Lung (tissue), 12 donors: ENCODE data around the gene FRAT1. TPM values are rescaled to one million over a fixed set of nuclear protein-coding genes. Genes with fewer than 3 reads are reported as not detected.
A peak's percentile ranks its signal among the peaks of the same experiment; 100 is the strongest.

Experiments used
- ATAC-seq: fragments of 200-7000 bp; cut with Tn5 transposase; one replicate; pipeline ENCODE4 v1.9.1; 2020; ENCODE audit warnings: moderate number of reproducible peaks; ENCODE audit not compliant: insufficient read depth, low FRiP score
- DNase-seq, 3 donors: peaks; one replicate each; pipeline ENCODE4 v3.0.0-alpha.2; 2013 to 2017
- H3K27ac ChIP-seq, 2 donors: one replicate each; pipeline ENCODE4 v1.5.1; 2013; ENCODE audit warnings: mild to moderate bottlenecking in 2 of 2, moderate library complexity in 2 of 2, control low read depth in 1 of 2, inconsistent platforms in 1 of 2, low read depth in 1 of 2, low read length in 1 of 2
- H3K27me3 ChIP-seq, 3 donors: one replicate each; pipeline ENCODE4 v1.5.1; 2013; ENCODE audit warnings: low read length in 2 of 3; ENCODE audit not compliant: control insufficient read depth in 3 of 3, insufficient read depth in 3 of 3
- H3K36me3 ChIP-seq, 4 donors: one replicate each; pipeline ENCODE4 v1.5.1; 2013; ENCODE audit warnings: low read length in 4 of 4, mild to moderate bottlenecking in 1 of 4, moderate library complexity in 1 of 4; ENCODE audit not compliant: control insufficient read depth in 4 of 4, insufficient read depth in 4 of 4
- H3K4me1 ChIP-seq, 5 donors: one replicate each; pipeline ENCODE4 v1.5.1; 2013; ENCODE audit warnings: low read length in 5 of 5, mild to moderate bottlenecking in 2 of 5, moderate library complexity in 1 of 5; ENCODE audit not compliant: control insufficient read depth in 5 of 5, insufficient read depth in 5 of 5
- H3K4me3 ChIP-seq: one replicate; pipeline ENCODE4 v1.5.1; 2013; ENCODE audit warnings: mild to moderate bottlenecking, control low read depth, moderate library complexity
- H3K9ac ChIP-seq, 2 donors: one replicate each; pipeline ENCODE4 v1.5.1; 2013; ENCODE audit warnings: low read length in 2 of 2, control low read depth in 1 of 2; ENCODE audit not compliant: insufficient read depth in 1 of 2
- H3K9me3 ChIP-seq, 4 donors: one replicate each; pipeline ENCODE4 v1.5.1; 2013; ENCODE audit warnings: low read length in 3 of 4, mild to moderate bottlenecking in 1 of 4, moderate library complexity in 1 of 4; ENCODE audit not compliant: control insufficient read depth in 4 of 4, insufficient read depth in 3 of 4
- CTCF ChIP-seq: IDR thresholded peaks from 2 replicates; pipeline ENCODE4 v1.5.1; 2012; ENCODE audit warnings: mild to moderate bottlenecking; ENCODE audit errors: control extremely low read depth, extremely low read depth
- WGBS, 2 donors: extraction: QIAGEN DNeasy Blood & Tissue Kit; methylation state at CpG; one replicate each; pipeline ENCODE4 v1.1.7; 2013; 5-methylcytosine and 5-hydroxymethylcytosine counted together
- polyA plus RNA-seq, 2 donors: library from polyadenylated mRNA; stranded (reverse); fragments of 200-250 nt; gene quantifications; one replicate each; pipeline ENCODE4 v1.2.1, GENCODE V29; 2013
- total RNA-seq, 2 donors: library from RNA; depleted of rRNA in 1 of 2; stranded (reverse); fragments of >200 nt in 1 of 2; gene quantifications; one replicate each; pipeline ENCODE4 v1.2.1, GENCODE V29; 2014 to 2021
- donor health status: control.
- donor health status: control.
- donor health status: Bipolar disorder and iron deficiency.
- donor health status: healthy.
- donor health status: DM: yes; HTN: yes; CAD: no.

The FRAT1 gene
- total and polyA plus RNA-seq, 4 donors, result 2.3 to 14.3 (median 7.5) TPM

DNA sequence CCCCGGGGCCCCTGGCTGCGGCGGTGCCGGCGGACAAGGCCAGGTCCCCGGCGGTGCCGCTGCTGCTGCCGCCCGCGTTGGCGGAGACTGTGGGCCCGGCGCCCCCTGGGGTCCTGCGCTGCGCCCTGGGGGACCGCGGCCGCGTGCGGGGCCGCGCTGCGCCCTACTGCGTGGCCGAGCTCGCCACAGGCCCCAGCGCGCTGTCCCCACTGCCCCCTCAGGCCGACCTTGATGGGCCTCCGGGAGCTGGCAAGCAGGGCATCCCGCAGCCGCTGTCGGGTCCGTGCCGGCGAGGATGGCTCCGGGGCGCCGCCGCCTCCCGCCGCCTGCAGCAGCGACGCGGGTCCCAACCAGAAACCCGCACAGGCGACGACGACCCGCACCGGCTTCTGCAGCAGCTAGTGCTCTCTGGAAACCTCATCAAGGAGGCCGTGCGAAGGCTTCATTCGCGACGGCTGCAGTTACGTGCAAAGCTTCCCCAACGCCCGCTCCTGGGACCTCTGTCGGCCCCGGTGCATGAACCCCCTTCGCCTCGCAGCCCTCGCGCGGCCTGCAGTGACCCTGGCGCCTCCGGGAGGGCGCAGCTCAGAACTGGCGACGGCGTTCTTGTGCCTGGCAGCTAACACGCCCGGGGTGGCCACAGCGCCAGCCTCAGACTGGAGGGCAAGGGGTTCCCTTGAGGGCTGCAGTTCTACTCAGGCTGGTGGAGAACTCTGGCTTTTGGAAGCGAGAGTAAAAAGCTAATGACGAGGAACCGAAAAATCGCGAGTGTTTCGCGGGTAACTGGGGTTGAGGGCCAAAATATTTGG is 804 bp downstream of the FRAT1 start:
- H3K27ac ChIP-seq, result peak overlapping the region; percentile 99
- H3K9me3 ChIP-seq, result no peaks in the 10 kb centered on the region
- H3K36me3 ChIP-seq, result no peaks in the 10 kb centered on the region
- WGBS, 2 donors, result 0% methylated on average over 65 to 83 of the region's 83 CpGs
- DNase-seq (peak; percentile 41 to 54 (median 53)), ATAC-seq (peak; percentile 15)
- H3K4me3 ChIP-seq, result peak overlapping the region; percentile 93
- H3K4me1 ChIP-seq, result peaks cover 0 to 24% (median 3%) of the 10 kb centered on the region in 5 donors
- no peak overlapping the region for H3K9ac ChIP-seq
- peaks cover 0 to 24% (median 6%) of the 10 kb centered on the region in 3 donors for H3K27me3 ChIP-seq
- no peak for TF ChIP-seq CTCF

DNA sequence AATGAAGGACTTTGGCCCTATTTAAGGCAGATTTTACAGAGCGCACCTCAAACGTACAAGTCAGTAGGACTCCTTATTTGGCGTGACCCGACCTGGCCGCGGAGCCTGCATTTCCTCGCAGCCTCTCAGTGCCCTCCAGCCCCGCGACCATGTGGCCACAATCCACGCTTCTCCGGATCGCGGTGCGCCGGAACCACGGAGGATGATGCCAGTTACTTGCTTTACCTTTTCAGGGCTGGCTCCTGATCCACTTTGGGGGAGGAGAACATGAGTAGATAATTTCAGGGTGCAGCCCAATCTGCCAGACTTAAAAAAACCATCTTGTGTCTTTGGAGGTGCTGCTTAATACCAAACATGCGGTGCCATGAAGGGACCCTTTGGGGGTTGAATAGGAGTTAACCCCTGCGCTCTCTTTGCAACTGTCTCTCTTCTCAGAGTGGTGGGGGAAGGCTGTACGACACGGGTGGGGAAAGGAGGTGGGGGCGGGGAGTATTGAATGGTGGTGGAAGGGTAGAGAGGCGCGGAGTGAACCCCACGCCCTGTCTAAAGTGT is 1.5 kb downstream of the FRAT1 start:
- Histone ChIP-seq H3K27ac (peak overlapping the region in 1 of 2 donors; percentile 99), H3K9me3 (no peaks in the 10 kb centered on the region), H3K27me3 (peaks cover 0 to 24% (median 6%) of the 10 kb centered on the region in 3 donors), H3K4me1 (peaks cover 0 to 24% (median 3%) of the 10 kb centered on the region in 5 donors), H3K9ac (no peak overlapping the region), H3K36me3 (no peaks in the 10 kb centered on the region), H3K4me3 (peak overlapping the region; percentile 4)
- ATAC-seq, result no peak
- WGBS, 2 donors, result 4 to 5% methylated on average over 24 of the region's 24 CpGs
- TF ChIP-seq CTCF, result no peak
- peak in 1 of 3 donors; percentile 48 for DNase-seq

DNA sequence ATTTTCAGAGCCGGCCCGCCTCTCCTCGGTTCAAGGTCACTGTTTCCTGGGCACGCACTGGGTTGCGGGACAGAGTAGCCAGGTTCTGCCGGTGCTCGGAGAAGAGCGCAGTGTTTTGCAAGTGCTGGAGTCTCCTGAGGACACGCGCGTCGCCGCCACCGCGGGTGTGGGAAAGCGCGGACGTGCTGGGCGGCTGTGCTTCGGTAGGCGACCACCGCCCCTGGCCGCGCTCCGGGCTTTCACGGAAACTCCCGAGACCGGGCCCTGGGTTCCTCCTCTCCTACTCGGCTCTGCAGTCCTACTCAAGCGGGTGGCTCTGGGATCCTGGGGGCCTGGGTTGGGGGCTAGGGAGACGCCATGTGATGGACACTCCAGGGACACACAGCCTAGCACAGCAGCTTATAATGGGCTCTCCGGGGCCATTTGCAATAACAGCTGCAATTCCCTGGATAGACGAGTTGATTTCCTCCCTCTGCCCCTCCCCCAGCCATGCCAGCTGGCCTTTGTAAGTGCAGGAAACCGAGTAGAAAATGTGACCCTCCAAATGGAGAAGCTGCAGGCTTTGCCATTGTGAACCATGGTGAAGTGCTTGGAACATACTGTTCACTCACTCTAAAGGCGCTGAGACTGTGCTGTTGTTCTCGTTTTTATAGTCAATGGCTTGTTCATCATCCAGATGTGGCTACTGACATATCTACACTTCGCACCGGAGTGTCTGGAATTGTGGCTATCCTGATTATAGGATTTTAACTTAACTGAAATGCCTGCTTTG is 2.1 kb downstream of the FRAT1 start:
- peak; percentile 67 to 77 (median 69) for DNase-seq
- Histone ChIP-seq H3K9me3 (no peaks in the 10 kb centered on the region), H3K4me1 (peaks cover 0 to 24% (median 3%) of the 10 kb centered on the region in 5 donors), H3K27ac (peak overlapping the region in 1 of 2 donors; percentile 55), H3K36me3 (no peaks in the 10 kb centered on the region), H3K4me3 (no peak overlapping the region), H3K9ac (peak overlapping the region in 1 of 2 donors; percentile 63), H3K27me3 (peaks cover 0 to 24% (median 6%) of the 10 kb centered on the region in 3 donors)
- 8 to 14% methylated on average over 38 of the region's 38 CpGs for WGBS, 2 donors
- TF ChIP-seq CTCF, result no peak
- no peak for ATAC-seq
